HG03565 (cell line): ENCODE results near the gene LRTM2.

Experiments
- ATAC-seq: cut with Tn5 transposase; IDR thresholded peaks from one replicate; pipeline ENCODE4 v1.9.1; 2021; ENCODE audit warnings: mild to moderate bottlenecking, moderate library complexity; ENCODE audit not compliant: unreplicated experiment

LRTM2 gene

DNA sequence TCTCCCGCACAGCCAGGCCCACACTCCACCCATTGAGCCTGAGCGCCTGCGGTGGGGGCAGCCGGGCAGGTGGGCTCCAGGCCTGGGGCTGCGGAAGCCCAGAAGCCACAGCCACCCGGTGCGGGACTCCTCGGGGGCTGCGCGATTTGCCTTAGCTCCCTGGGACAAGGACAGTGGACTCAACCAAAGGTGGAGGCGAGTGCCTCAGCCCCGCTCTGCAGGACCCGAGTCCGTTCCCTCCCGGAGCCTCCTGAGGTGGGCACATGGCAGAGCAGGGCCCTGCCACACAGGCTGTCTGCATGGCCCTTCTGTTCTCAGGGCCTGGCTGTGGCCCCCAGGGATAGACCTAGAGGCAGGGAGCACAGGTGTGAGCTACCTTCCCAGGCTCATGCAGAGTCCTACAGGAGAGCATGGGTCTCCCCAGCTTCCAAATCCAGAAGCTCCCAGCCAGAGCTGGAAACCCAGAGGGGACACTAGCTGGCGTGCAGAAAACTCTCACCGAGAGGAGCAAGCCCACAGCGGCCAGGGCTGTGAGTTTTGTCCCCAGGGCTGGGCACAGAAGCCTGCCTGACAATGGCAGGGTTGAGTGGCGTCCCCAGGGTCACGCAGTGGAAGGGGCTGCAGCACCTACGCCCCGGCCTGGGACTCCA is 22.2 kb upstream of the LRTM2 start:
- ATAC-seq: no peak

- ATAC-seq: no peak
Observed at GRCh38 chr12:1798641-1799020, 21.7 kb upstream of the LRTM2 start.

DNA sequence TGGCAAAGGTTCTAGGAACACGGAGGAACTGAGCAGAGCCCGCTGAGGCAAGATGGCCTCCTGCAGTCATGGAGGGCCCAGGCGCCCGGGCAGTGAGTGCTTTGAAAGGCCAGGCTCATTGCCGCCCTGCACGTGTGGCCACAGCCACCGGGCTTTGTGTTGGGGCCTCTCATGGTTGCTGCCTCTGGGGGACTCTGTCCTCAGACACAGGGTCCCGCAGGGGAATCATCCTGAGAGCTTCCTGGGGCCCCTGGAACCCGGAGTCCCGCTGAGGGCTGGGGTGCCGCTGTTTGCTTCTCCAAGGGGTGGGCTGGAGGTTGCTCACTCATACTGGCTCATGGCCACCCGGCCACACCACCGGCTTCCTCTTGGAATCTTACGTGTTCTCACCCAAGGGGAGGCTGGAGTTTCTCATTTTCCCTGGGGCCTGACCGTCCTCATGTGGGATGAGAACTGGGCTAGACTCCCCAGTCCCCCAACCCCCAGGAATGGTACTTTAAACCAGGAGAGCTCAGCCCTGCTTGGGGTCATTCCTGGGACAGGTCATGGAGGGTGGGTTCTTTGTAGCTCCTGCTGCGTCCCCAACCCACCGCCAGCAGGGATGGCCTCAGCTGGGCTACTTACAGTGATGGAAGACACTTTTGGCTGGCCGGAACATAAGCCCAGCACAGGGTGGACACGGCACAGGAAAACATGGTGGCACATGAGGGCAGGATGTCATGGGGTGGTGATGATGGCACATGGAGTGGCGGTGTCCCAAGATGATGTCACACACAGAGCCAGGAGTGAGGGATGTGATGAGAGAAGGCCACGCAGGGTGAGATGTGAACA is 21.1 kb upstream of the LRTM2 start:
- no peak for ATAC-seq

GRCh38 chr12:1799882-1800400 is 20.4 kb upstream of the LRTM2 start:
- ATAC-seq: no peak

- no peak for ATAC-seq
Observed at GRCh38 chr12:1800401-1801302, 19.7 kb upstream of the LRTM2 start.

GRCh38 chr12:1801303-1801975 is 18.9 kb upstream of the LRTM2 start:
- ATAC-seq: no peak

GRCh38 chr12:1803736-1804135 is 16.6 kb upstream of the LRTM2 start:
- no peak for ATAC-seq

DNA sequence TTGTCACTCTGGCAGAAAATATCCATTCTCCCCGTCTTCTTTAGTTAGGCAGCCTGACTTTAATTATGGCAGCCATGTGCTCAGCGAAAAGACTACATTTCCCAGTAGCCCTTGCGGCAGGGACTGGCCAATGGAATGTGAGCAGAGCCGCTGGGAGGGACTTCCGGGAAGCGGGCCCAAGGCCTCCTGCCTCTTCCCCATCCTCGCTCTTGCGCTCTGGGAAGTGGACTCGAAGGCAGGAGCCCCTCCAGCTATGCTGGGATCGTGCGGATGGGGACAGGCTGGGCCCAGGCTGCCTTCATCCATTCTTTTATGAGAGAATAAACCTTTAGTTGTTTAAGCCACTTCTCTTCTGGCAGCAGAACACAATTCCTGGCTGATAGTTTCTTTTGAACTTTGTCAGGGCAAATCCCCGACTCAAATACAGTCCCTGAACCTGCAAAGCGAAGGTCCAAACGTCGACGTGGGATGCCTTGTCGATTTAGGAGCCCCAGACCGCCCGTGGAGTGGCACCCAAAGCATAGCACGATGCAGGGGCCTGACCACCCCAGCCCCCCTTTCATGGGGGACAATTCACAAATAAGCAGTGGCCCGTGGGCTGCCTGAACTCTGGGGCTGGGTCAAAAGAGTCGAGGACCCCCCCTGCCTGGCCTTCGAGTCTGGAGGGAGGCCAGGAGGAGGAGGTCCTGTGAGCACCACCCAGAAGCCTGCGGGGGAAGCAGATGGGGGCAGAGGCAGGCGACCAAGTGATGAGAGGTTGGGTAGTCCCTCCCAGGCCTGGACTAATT is 15.6 kb upstream of the LRTM2 start:
- ATAC-seq: no peak

- ATAC-seq: no peak
Observed at GRCh38 chr12:1805441-1806081, 14.8 kb upstream of the LRTM2 start.

- ATAC-seq: no peak
Observed at GRCh38 chr12:1806301-1807086, 13.9 kb upstream of the LRTM2 start.

DNA sequence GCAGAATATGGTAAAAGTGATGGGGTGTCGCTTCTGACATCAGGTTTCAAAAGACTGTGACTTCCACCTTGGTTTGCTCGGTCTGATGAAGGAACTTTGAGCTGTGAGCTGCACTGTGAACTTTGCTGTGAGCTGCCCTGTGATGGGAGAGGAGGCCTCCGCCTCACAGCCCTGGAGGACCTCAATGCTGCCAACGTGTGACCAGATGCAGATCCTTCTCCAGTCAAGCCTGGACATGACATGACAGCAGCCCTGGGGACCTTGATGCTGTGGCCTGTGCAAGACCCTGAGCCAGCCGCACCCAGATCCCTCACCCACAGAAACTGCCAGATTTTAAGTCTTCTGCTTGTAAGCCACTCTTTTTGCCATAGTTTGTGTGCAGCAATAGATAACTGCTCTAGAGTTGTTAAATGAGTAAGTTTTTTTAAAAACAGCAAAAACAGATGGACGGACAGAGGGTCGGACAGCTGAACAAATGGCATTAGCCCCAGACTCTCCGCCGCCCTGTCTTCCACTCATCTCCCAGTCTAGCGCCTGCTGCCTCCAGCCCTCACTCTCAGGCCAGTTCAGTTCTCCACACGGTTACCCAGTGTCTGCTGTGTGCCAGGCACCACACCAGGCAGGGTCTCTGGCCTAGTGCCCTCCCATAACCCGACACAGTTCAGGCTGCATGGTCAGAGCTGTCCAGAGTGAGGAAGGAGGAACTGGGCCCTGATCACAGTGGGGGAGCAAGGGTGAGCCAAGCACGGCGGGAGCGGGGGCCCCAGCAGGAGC is 13.1 kb upstream of the LRTM2 start:
- ATAC-seq: no peak

- no peak for ATAC-seq
Observed at GRCh38 chr12:1808036-1808797, 12.1 kb upstream of the LRTM2 start.

DNA sequence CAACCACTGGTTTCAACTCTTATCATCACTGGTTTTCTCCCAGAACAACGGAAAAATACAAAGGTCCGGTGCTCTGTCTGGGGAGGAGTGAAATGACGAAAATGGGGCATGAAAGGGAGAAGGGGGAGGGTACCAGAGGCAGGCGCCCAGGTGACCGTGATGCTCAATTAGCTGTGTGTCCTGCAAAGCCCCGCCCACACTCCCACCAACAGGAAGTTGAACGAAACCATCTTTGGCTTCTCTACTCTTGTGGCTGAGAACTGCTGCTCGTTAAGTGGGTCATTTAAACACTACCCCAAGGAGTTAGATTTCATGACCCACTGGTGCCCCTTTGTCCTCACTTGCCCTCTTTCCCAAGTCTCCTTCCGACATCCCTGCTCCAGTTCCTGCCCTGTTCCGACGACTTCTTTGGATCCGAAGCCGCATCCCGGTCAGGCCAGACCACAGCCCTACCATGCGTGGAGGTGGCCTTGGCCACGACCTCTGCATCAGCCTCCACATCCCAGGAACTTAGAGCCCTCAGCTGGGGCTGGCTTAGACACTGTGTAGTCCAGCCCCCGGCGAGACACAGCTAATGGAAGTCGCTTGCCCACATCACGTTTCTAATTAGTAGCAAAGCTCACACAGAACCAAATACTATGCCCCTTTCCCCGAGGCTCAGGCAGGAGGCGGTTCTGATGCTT is 11.4 kb upstream of the LRTM2 start:
- ATAC-seq: no peak

- ATAC-seq: no peak
Observed at GRCh38 chr12:1809591-1810190, 10.7 kb upstream of the LRTM2 start.

DNA sequence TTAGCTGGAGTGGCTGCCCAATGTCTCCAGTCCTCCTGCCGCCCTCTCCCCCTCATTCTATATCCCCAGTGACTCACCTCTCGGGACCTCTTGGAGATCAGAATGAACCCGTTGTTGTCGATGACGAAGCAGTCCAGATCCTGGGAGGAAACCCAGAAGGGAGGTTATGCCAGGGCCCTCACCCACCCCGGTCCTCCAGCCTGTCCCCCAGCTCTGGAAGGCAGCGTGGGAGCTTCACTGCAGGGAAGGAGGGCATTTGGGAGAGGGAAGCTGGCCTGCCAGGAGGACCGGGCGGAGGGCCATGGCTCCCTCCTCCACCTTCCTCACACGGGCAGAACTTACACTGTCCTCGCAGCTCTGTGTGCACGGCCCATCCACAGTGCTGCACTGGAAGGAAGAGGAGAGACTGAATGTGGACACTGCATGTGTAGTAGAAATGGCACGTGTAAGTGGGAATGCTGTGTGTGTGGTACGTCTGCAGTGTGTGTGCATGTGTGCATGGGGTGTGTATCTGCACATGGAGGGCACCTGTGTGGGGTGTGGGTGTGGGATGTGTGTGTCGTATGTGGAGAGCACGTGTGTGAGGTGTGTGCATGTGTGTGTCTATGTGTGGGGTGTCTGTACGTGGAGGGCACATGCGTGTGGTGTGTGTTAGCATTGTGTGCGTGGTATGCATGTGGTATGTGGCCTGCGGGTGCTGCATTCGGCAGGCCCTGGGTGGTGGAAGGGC is 10.0 kb upstream of the LRTM2 start:
- no peak for ATAC-seq

DNA sequence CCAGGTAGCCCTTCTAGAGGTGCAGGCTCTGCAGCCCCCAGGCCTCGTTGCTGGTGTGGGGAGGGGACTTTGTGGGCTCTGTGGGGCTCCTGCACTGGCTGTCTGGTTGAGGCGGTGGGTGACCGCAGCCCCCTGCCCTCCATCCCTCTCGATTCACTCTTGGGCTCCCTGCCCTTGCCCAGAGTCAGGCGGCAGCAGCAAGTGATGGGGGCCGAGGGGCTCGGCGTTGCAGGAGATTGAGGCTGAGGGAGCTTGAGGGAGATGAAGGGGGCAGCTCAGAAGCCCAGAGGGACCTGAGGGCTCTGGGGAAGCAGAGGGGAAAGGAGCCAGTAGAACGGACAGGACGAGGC is 9.5 kb upstream of the LRTM2 start:
- no peak for ATAC-seq
